ENCODE data around the gene ATP8B2. TPM values are rescaled to one million over a fixed set of nuclear protein-coding genes. Genes with fewer than 3 reads are reported as not detected.
"Not testable (repeated sequence)": the region's sequence is repeated elsewhere in the genome, so short reads cannot be mapped to it uniquely, and the experiment has no call there.

ATP8B2 gene
- total RNA-seq = 1 to 10 TPM; 3.6 to 5.8 (median 4.0) TPM
- polyA plus RNA-seq = 1 to 10 TPM; 1.3 to 3.4 (median 2.2) TPM
- long read RNA-seq, donor 1 = 0 reads
- long read RNA-seq, donor 2, partial matches to known transcripts = 3 of 5 reads
- long read RNA-seq, donor 2, other reads (novel, unspliced or antisense) = 2 of 5 reads

GRCh38 chr1:154324669-154325582, at the start of gene ATP8B2:
Gene ATP8B2, plus strand, starts transcription at chr1:154325525. Its CDS starts 2,617 bp downstream, at chr1:154328142.
- ATAC-seq (peak; percentile 76 to 84 (median 81)), DNase-seq (peak; percentile 69 to 83)
- Histone ChIP-seq H3K9me3 (no peaks in the 10 kb centered on the region), H3K4me1 (peaks cover 22% of the 10 kb centered on the region), H3K4me3 (peak within 1 kb of the TSS; percentile 64), H3K36me3 (ENCODE audit: insufficient read depth in 1 of 2, low read depth in 1 of 2) (no peaks in the 10 kb centered on the region), H3K27ac (peak within 1 kb of the TSS; percentile 54), H3K27me3 (ENCODE audit: insufficient read depth in 3 of 3, low read length in 2 of 3) (peaks cover 0 to 46% (median 6%) of the 10 kb centered on the region in 3 donors)
- 0 to 2% (median 1%) methylated on average over 46 to 56 of the region's 56 CpGs for whole genome bisulfite sequencing, 3 donors
- intact Hi-C loops (cut with DNase I) = loop anchor here (5.0 to 10.0 kb wide), 3 partner anchors 62 to 220 kb away; no protein-coding TSS in a partner anchor
- TF ChIP-seq CTCF (IDR thresholded peaks at IDR 0.05) = peak; percentile 84

GRCh38 chr1:154276797-154277196, 48.5 kb upstream of the ATP8B2 start:
- H3K27me3 ChIP-seq (ENCODE audit: insufficient read depth in 3 of 3, low read length in 2 of 3) = no peaks in the 10 kb centered on the region
- DNase-seq = no peak
- intact Hi-C loops (cut with DNase I) = loop anchor here in 1 of 2 donors (10.0 kb wide), 1 partner anchor 282 kb away; the partner anchor contains the start of gene RPS27
- peaks cover 8% of the 10 kb centered on the region for H3K4me1 ChIP-seq
- H3K9me3 ChIP-seq = no peaks in the 10 kb centered on the region
- TF ChIP-seq CTCF (IDR thresholded peaks at IDR 0.05) = peak; percentile 7
- 84 to 89% (median 86%) methylated on average over 7 of the region's 7 CpGs for WGBS, 3 donors
- H3K4me3 ChIP-seq = no peak overlapping the region
- no peak for ATAC-seq
- H3K27ac ChIP-seq = no peak overlapping the region
- peaks cover 7 to 36% of the 10 kb centered on the region in 2 donors for H3K36me3 ChIP-seq (ENCODE audit: insufficient read depth in 1 of 2, low read depth in 1 of 2)

GRCh38 chr1:154287591-154287990, 37.7 kb upstream of the ATP8B2 start:
- H3K9me3 ChIP-seq; H3K27ac ChIP-seq; ATAC-seq; intact Hi-C loops (cut with DNase I); H3K27me3 ChIP-seq (ENCODE audit: insufficient read depth in 3 of 3, low read length in 2 of 3); H3K4me3 ChIP-seq; H3K4me1 ChIP-seq; H3K36me3 ChIP-seq (ENCODE audit: insufficient read depth in 1 of 2, low read depth in 1 of 2); DNase-seq: not testable (repeated sequence)
- 90 to 96% (median 93%) methylated on average over 12 to 18 of the region's 30 CpGs for WGBS, 3 donors

GRCh38 chr1:154288661-154289060, 36.7 kb upstream of the ATP8B2 start:
- Histone ChIP-seq H3K27ac (no peak overlapping the region), H3K4me3 (no peak overlapping the region), H3K27me3 (ENCODE audit: insufficient read depth in 3 of 3, low read length in 2 of 3) (no peaks in the 10 kb centered on the region), H3K36me3 (ENCODE audit: insufficient read depth in 1 of 2, low read depth in 1 of 2) (no peaks in the 10 kb centered on the region), H3K9me3 (no peaks in the 10 kb centered on the region), H3K4me1 (no peaks in the 10 kb centered on the region)
- ATAC-seq (no peak), DNase-seq (no peak)
- intact Hi-C loops (cut with DNase I) = no loop called here
- no peak for TF ChIP-seq CTCF (IDR thresholded peaks at IDR 0.05)
- 32 to 48% (median 35%) methylated on average over 3 of the region's 3 CpGs for WGBS, 3 donors

- TF ChIP-seq CTCF (IDR thresholded peaks at IDR 0.05) = no peak
- 76 to 91% (median 87%) methylated on average over 1 of the region's 1 CpG for WGBS, 3 donors
These were observed 34.4 kb upstream of the ATP8B2 start for GRCh38 chr1:154290921-154291320.

More at GRCh38 chr1:154290921-154291320, 34.4 kb upstream of the ATP8B2 start:
- H3K27me3 ChIP-seq (ENCODE audit: insufficient read depth in 3 of 3, low read length in 2 of 3) = no peaks in the 10 kb centered on the region
- no peak overlapping the region for H3K4me3 ChIP-seq
- H3K9me3 ChIP-seq = peaks cover 12% of the 10 kb centered on the region
- ATAC-seq (no peak), DNase-seq (no peak)
- no peak overlapping the region for H3K27ac ChIP-seq
- intact Hi-C loops (cut with DNase I) = no loop called here
- no peaks in the 10 kb centered on the region for H3K4me1 ChIP-seq
- H3K36me3 ChIP-seq (ENCODE audit: insufficient read depth in 1 of 2, low read depth in 1 of 2) = no peaks in the 10 kb centered on the region

Data from psoas muscle (tissue), 8 donors.